ENCODE data around the gene SPAG16. TPM values are rescaled to one million over a fixed set of nuclear protein-coding genes. Genes with fewer than 3 reads are reported as not detected.

SPAG16 gene
- total RNA-seq, 1 experiment from 2014 or later = 0.30 TPM

- ChIA-PET POLR2A (no interaction called here), CTCF (no interaction called here), RAD21 (ENCODE audit: low non-redundant PET in 1 of 2, low total read pairs in 2 of 2, uncharacterized antibody in 2 of 2, unreplicated experiment in 2 of 2) (no interaction called here)
- no peaks in the 10 kb centered on the region for H3K36me3 ChIP-seq (ENCODE audit: control insufficient read depth in 1 of 2, insufficient read depth in 2 of 2, low read length in 2 of 2)
- TF ChIP-seq FOSL1 (IDR thresholded peaks at IDR 0.05; ENCODE audit: low read depth) = no peak
- TF ChIP-seq YY1 (IDR thresholded peaks at IDR 0.05; ENCODE audit: extremely low read depth, insufficient replicate concordance, low read depth, low read length) = no peak
- no peak for TF ChIP-seq ZNF274 (IDR thresholded peaks at IDR 0.05; ENCODE audit: low read depth, low read length)
- no peak for TF ChIP-seq ZFX (IDR thresholded peaks at IDR 0.05)
- no peak for TF ChIP-seq CTCF (IDR thresholded peaks at IDR 0.05 in 2 of 3, conservative IDR thresholded peaks at IDR 0.05 in 1 of 3; ENCODE audit: borderline replicate concordance in 1 of 3, insufficient read depth in 1 of 3, low read depth in 2 of 3, low read length in 2 of 3)
- TF ChIP-seq EZH2 (IDR thresholded peaks at IDR 0.05) = no peak
- TF ChIP-seq REST (IDR thresholded peaks at IDR 0.05; ENCODE audit: low read depth) = no peak
- no peak for TF ChIP-seq MAX (IDR thresholded peaks at IDR 0.05)
- no peak for TF ChIP-seq POLR2A (IDR thresholded peaks at IDR 0.05; ENCODE audit: borderline replicate concordance, extremely low read depth, insufficient read depth, insufficient read length)
- no peak for TF ChIP-seq SRF (IDR thresholded peaks at IDR 0.05; ENCODE audit: low read depth)
- TF ChIP-seq SP1 (IDR thresholded peaks at IDR 0.05; ENCODE audit: low read depth) = no peak
- no peak for TF ChIP-seq ZBTB33 (IDR thresholded peaks at IDR 0.05; ENCODE audit: extremely low read depth, insufficient replicate concordance, low read length)
- ATAC-seq = no peak
- no peaks in the 10 kb centered on the region for H4K20me1 ChIP-seq (ENCODE audit: insufficient read depth)
- H3K9me2 ChIP-seq (ENCODE audit: insufficient read depth) = no peaks in the 10 kb centered on the region
- no peak overlapping the region for H3K4me2 ChIP-seq (ENCODE audit: low read length)
- no peak overlapping the region for H3K27ac ChIP-seq (ENCODE audit: low read depth, low read length)
- intact Hi-C loops (cut with micrococcal nuclease) = loop anchor here (5.0 to 10.0 kb wide), 2 partner anchors 543 to 1750 kb away; no protein-coding TSS in a partner anchor
- no peaks in the 10 kb centered on the region for H3K9me3 ChIP-seq (ENCODE audit: control insufficient read depth in 1 of 2, insufficient read depth in 1 of 2, low read depth in 1 of 2, low read length in 2 of 2)
- peak overlapping the region; percentile 81 for H2AFZ ChIP-seq (ENCODE audit: low read depth, low read length, poor library complexity, severe bottlenecking)
- no TSS peak for BruUV-seq (replicated peaks)
- H3K4me1 ChIP-seq (ENCODE audit: control insufficient read depth in 1 of 2, insufficient read depth in 2 of 2, low read length in 2 of 2) = no peaks in the 10 kb centered on the region
- no peak overlapping the region for H3K4me3 ChIP-seq (replicated peaks in 1 of 2; ENCODE audit: low read depth in 1 of 2, low read length in 2 of 2)
- no peaks in the 10 kb centered on the region for H3K79me2 ChIP-seq (ENCODE audit: insufficient read depth, low read length)
- H3K9ac ChIP-seq (ENCODE audit: low read length) = no peak overlapping the region
- H3K27me3 ChIP-seq (ENCODE audit: insufficient read depth, low read length) = no peaks in the 10 kb centered on the region
- DNase-seq (ENCODE audit: low read depth, low spot score) = no peak
Measured at GRCh38 chr2:213252206-213252605, 32.1 kb upstream of the SPAG16 start.
